ENCODE data around the gene C5orf15.
"Not testable (repeated sequence)": the region's sequence is repeated elsewhere in the genome, so short reads cannot be mapped to it uniquely, and the experiment has no call there.

C5orf15 gene

DNA sequence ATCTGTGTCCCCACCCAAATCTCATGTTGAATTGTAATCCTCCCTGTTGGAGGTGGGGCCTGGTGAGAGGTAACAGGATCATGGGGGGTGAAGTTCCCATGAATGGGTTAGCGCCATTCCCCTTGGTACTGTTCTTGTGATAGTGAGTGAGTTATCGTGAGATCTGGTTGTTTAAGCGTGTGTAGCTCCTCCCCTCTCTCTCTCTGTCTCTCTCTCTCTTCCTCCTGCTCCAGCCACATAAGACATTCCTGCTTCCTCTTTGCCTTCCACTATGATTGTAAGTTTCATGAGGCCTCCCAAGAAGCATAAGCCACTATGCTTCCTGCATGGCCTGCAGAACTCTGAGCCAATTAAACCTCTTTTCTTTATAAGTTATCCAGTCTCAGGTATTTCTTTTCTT is 28.8 kb downstream of the C5orf15 start:
- TF ChIP-seq CTCF (IDR thresholded peaks at IDR 0.05; ENCODE audit: poor library complexity, severe bottlenecking), result no peak
- no peak overlapping the region for H3K27ac ChIP-seq (ENCODE audit: poor library complexity, severe bottlenecking)
- H3K4me3 ChIP-seq (ENCODE audit: severe bottlenecking), result no peak overlapping the region
- no peaks in the 10 kb centered on the region for H3K4me1 ChIP-seq (ENCODE audit: insufficient read depth, poor library complexity, severe bottlenecking)
- DNase-seq (ENCODE audit: low spot score) (peak; percentile 4), ATAC-seq (ENCODE audit: low read depth) (no peak)
- H3K36me3 ChIP-seq (ENCODE audit: low read depth), result no peaks in the 10 kb centered on the region
- no peaks in the 10 kb centered on the region for H3K9me3 ChIP-seq (ENCODE audit: severe bottlenecking)
- no peaks in the 10 kb centered on the region for H3K27me3 ChIP-seq (ENCODE audit: insufficient read depth, poor library complexity, severe bottlenecking)

DNA sequence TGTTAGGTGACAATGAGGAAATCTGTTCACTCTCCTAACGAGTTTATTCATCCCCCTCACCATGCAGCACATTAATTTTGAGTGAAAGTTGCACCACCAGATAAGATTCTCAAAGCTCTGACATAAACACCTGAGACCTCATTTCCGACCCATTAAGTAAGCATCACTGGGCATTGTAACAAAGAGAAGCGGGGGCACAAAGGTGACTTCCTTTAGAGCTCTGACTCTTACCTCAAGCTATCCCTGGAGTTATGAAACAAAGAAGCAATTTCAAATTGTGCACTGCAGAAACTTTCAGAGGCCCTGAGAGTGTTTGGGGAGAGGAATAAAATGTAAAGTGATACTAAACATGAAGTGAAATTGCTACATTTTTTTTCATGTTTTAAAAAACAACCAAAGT is 29.5 kb downstream of the C5orf15 start:
- no peaks in the 10 kb centered on the region for H3K36me3 ChIP-seq (ENCODE audit: low read depth)
- H3K27ac ChIP-seq (ENCODE audit: poor library complexity, severe bottlenecking), result no peak overlapping the region
- no peak overlapping the region for H3K4me3 ChIP-seq (ENCODE audit: severe bottlenecking)
- DNase-seq (ENCODE audit: low spot score) (no peak), ATAC-seq (ENCODE audit: low read depth) (0 out of 3 replicates have a peak, but pooled peaks have one; percentile 28)
- H3K4me1 ChIP-seq (ENCODE audit: insufficient read depth, poor library complexity, severe bottlenecking), result no peaks in the 10 kb centered on the region
- no peaks in the 10 kb centered on the region for H3K27me3 ChIP-seq (ENCODE audit: insufficient read depth, poor library complexity, severe bottlenecking)
- H3K9me3 ChIP-seq (ENCODE audit: severe bottlenecking), result no peaks in the 10 kb centered on the region
- no peak for TF ChIP-seq CTCF (IDR thresholded peaks at IDR 0.05; ENCODE audit: poor library complexity, severe bottlenecking)

DNA sequence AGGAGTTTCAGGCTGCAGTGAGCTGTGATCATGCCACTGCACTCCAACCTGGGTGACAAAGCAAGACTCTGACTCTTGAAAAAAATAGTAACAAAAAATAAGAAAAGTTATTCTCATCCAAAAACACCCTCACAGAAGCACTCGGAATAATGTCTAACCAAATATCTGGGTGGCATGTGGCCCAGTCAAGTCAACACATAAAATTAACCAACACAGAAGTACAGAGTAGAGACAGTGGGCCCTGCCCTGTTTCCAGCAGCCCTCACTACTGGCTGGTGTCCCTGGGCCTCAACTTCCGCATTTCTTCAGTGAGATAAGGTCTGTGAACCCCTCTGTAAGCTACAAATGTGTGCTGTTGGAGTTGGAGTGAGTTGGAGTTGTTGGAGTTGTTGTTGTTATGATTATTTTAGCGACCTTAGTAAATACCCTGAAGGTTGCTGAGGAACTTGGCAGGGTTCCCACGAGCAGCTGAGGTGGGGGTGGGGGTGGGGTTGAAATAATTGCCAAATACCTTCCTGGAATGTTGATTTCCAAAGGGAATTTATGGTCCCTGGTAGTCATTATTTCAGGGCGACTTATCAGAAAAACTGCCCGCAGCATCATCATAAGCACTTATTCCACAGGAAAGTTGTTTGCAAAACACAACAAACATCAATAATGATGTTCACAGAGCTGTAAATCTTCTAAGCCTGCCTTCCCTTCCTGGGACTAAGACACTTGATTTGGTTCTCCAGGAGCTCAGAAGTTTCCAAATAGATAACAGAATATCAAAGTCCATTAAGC is 30.2 kb downstream of the C5orf15 start:
- ATAC-seq (ENCODE audit: low read depth) (no peak), DNase-seq (ENCODE audit: low spot score) (peak; percentile 30)
- Histone ChIP-seq H3K4me3 (ENCODE audit: severe bottlenecking) (no peak overlapping the region), H3K36me3 (ENCODE audit: low read depth) (no peaks in the 10 kb centered on the region), H3K9me3 (ENCODE audit: severe bottlenecking) (no peaks in the 10 kb centered on the region), H3K4me1 (ENCODE audit: insufficient read depth, poor library complexity, severe bottlenecking) (no peaks in the 10 kb centered on the region), H3K27me3 (ENCODE audit: insufficient read depth, poor library complexity, severe bottlenecking) (no peaks in the 10 kb centered on the region), H3K27ac (ENCODE audit: poor library complexity, severe bottlenecking) (no peak overlapping the region)
- no peak for TF ChIP-seq CTCF (IDR thresholded peaks at IDR 0.05; ENCODE audit: poor library complexity, severe bottlenecking)

GRCh38 chr5:133937628-133938027 is 30.8 kb downstream of the C5orf15 start:
- H3K27me3 ChIP-seq (ENCODE audit: insufficient read depth, poor library complexity, severe bottlenecking); H3K4me1 ChIP-seq (ENCODE audit: insufficient read depth, poor library complexity, severe bottlenecking); H3K9me3 ChIP-seq (ENCODE audit: severe bottlenecking); H3K27ac ChIP-seq (ENCODE audit: poor library complexity, severe bottlenecking); H3K4me3 ChIP-seq (ENCODE audit: severe bottlenecking); H3K36me3 ChIP-seq (ENCODE audit: low read depth); ATAC-seq (ENCODE audit: low read depth): not testable (repeated sequence)
- peak; percentile 6 for DNase-seq (ENCODE audit: low spot score)

DNA sequence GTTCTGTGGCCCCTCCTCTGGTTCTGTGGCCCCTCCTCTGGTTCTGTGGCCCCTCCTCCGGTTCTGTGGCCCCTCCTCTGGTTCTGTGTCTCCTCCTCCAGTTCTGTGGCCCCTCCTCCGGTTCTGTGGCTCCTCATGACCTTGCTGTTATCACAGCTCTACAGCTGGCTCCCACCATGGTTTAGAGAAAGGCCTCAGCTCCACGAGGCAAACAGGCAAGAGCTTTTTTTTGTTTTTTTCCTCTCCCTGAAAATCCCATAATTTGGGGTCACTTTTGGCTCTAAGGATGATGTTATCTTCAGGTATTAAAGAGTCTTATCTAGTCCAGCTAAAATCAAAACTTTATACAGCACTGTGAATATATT is 31.8 kb downstream of the C5orf15 start:
- Histone ChIP-seq H3K4me3 (ENCODE audit: severe bottlenecking) (no peak overlapping the region), H3K9me3 (ENCODE audit: severe bottlenecking) (no peaks in the 10 kb centered on the region), H3K27ac (ENCODE audit: poor library complexity, severe bottlenecking) (no peak overlapping the region), H3K36me3 (ENCODE audit: low read depth) (no peaks in the 10 kb centered on the region), H3K4me1 (ENCODE audit: insufficient read depth, poor library complexity, severe bottlenecking) (no peaks in the 10 kb centered on the region), H3K27me3 (ENCODE audit: insufficient read depth, poor library complexity, severe bottlenecking) (no peaks in the 10 kb centered on the region)
- DNase-seq (ENCODE audit: low spot score), result peak; percentile 31
- no peak for TF ChIP-seq CTCF (IDR thresholded peaks at IDR 0.05; ENCODE audit: poor library complexity, severe bottlenecking)
- no peak for ATAC-seq (ENCODE audit: low read depth)

DNA sequence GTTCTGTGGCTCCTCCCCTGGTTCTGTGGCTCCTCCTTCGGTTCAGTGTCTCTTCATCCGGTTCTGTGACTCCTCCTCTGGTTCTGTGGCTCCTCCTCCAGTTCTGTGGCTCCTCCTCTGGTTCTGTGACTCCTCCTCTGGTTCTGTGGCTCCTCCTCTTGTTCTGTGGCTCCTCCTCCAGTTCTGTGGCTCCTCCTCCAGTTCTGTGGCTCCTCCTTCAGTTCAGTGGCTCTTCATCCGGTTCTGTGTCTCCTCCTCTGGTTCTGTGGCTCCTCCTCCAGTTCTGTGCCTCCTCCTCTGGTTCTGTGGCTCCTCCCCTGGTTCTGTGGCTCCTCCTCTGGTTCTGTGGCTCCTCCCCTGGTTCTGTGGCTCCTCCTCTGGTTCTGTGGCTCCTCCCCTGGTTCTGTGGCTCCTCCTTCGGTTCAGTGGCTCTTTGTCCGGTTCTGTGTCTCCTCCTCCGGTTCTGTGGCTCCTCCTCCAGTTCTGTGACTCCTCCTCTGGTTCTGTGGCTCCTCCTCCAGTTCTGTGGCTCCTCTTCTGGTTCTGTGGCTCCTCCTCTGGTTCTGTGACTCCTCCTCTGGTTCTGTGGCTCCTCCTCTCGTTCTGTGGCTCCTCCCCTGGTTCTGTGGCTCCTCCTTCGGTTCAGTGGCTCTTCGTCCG is 32.3 kb downstream of the C5orf15 start:
- not testable (repeated sequence) for H3K27me3 ChIP-seq (ENCODE audit: insufficient read depth, poor library complexity, severe bottlenecking); H3K4me1 ChIP-seq (ENCODE audit: insufficient read depth, poor library complexity, severe bottlenecking); H3K9me3 ChIP-seq (ENCODE audit: severe bottlenecking); H3K36me3 ChIP-seq (ENCODE audit: low read depth); ATAC-seq (ENCODE audit: low read depth); H3K4me3 ChIP-seq (ENCODE audit: severe bottlenecking); H3K27ac ChIP-seq (ENCODE audit: poor library complexity, severe bottlenecking)
- DNase-seq (ENCODE audit: low spot score), result peak; percentile 4
